HepG2 (cell line): Measurements from ENCODE around the gene KRTAP3-3. TPM values are rescaled to one million over a fixed set of nuclear protein-coding genes. Genes with fewer than 3 reads are reported as not detected.

Source experiments
- FOXK1 ChIP-seq: sonication (generic); formaldehyde crosslinking; IDR thresholded peaks from 2 replicates; pipeline ENCODE4 v1.4.0; 2020; ENCODE audit warnings: low read depth, missing genetic modification reagents, borderline replicate concordance
- JDP2 ChIP-seq: sonication (generic); formaldehyde crosslinking; IDR thresholded peaks from 2 replicates; pipeline ENCODE4 v1.8.1; 2022; ENCODE audit warnings: missing genetic modification reagents, borderline replicate concordance
- MTA1 ChIP-seq: sonication (generic); formaldehyde crosslinking; IDR thresholded peaks from 2 replicates; pipeline ENCODE4 v1.4.0; 2020; ENCODE audit warnings: missing genetic modification reagents, mild to moderate bottlenecking, borderline replicate concordance
- MTF2 ChIP-seq: sonication (generic); formaldehyde crosslinking; IDR thresholded peaks from 2 replicates; pipeline ENCODE4 v1.5.0; 2020; ENCODE audit warnings: missing genetic modification reagents, borderline replicate concordance
- MXD4 ChIP-seq: IDR thresholded peaks from 2 replicates; pipeline ENCODE4 v1.6.1; 2016; ENCODE audit warnings: mild to moderate bottlenecking, missing biosample characterization, missing genetic modification reagents
- NFE2L2 ChIP-seq: fragments of 150-350 bp; IDR thresholded peaks from 2 replicates; pipeline ENCODE4 v1.6.1; 2014; ENCODE audit warnings: low read length
- NR2F1 ChIP-seq, 2 experiments: fragments of 450-650 bp in 1 of 2; formaldehyde crosslinking in 1 of 2; IDR thresholded peaks; 2 replicates each; pipeline versions ENCODE4 v1.5.0 to v1.6.1; 2016 to 2020; ENCODE audit warnings: mild to moderate bottlenecking in 1 of 2, missing compliant biosample characterization in 1 of 2, missing genetic modification reagents in 1 of 2, moderate library complexity in 1 of 2
- PAWR ChIP-seq: sonication (generic); formaldehyde crosslinking; IDR thresholded peaks from 2 replicates; pipeline ENCODE4 v1.4.0; 2020; ENCODE audit warnings: missing genetic modification reagents, mild to moderate bottlenecking, borderline replicate concordance
- PAX8 ChIP-seq: sonication (generic); formaldehyde crosslinking; IDR thresholded peaks from 2 replicates; pipeline ENCODE4 v1.8.0; 2022; ENCODE audit warnings: mild to moderate bottlenecking, missing genetic modification reagents, borderline replicate concordance
- REL ChIP-seq: sonication (generic); formaldehyde crosslinking; conservative IDR thresholded peaks from 2 replicates; pipeline ENCODE4 v1.8.0; 2022; ENCODE audit warnings: mild to moderate bottlenecking, missing genetic modification reagents, moderate library complexity
- TBX2 ChIP-seq: sonication (generic); formaldehyde crosslinking; IDR thresholded peaks from 2 replicates; pipeline ENCODE4 v1.5.0; 2020; ENCODE audit warnings: missing genetic modification reagents, mild to moderate bottlenecking, borderline replicate concordance
- ZFP36 ChIP-seq: fragments of 150-350 bp; IDR thresholded peaks from 2 replicates; pipeline ENCODE4 v1.6.1; 2018; ENCODE audit warnings: borderline replicate concordance, low read length, low read depth; ENCODE audit not compliant: partially characterized antibody
- ZFP36L2 ChIP-seq: sonication (generic); formaldehyde crosslinking; IDR thresholded peaks from 2 replicates; pipeline ENCODE4 v1.4.0; 2020; ENCODE audit warnings: missing genetic modification reagents
- ZFP62 ChIP-seq: sonication (generic); formaldehyde crosslinking; IDR thresholded peaks from 2 replicates; pipeline ENCODE4 v1.4.0; 2020; ENCODE audit warnings: missing genetic modification reagents
- ZNF331 ChIP-seq: sonication (generic); formaldehyde crosslinking; IDR thresholded peaks from 2 replicates; pipeline ENCODE4 v1.4.0; 2020; ENCODE audit warnings: missing genetic modification reagents
- ZNF446 ChIP-seq: sonication (generic); formaldehyde crosslinking; IDR thresholded peaks from 2 replicates; pipeline ENCODE4 v1.5.0; 2020; ENCODE audit warnings: mild to moderate bottlenecking, missing genetic modification reagents
- ZNF616 ChIP-seq: sonication (generic); formaldehyde crosslinking; IDR thresholded peaks from 2 replicates; pipeline ENCODE4 v1.5.0; 2020; ENCODE audit warnings: low read depth, mild to moderate bottlenecking, missing genetic modification reagents
- ZNF670 ChIP-seq: sonication (generic); formaldehyde crosslinking; IDR thresholded peaks from 2 replicates; pipeline ENCODE4 v1.8.0; 2022; ENCODE audit warnings: mild to moderate bottlenecking, missing genetic modification reagents, borderline replicate concordance
- ZNF773 ChIP-seq: sonication (generic); formaldehyde crosslinking; IDR thresholded peaks from 2 replicates; pipeline ENCODE4 v1.4.0; 2020; ENCODE audit warnings: missing genetic modification reagents, borderline replicate concordance
- polyA plus RNA-seq, 8 experiments: library from polyadenylated mRNA; depleted of rRNA in 3 of 8; stranded (reverse) in 7 of 8; unstranded in 1 of 8; fragments of >200 nt; fragmentation: Illumina TruSeq in 4 of 8; extraction: Trizol in 4 of 8; gene quantifications; 2 replicates each; pipeline versions ENCODE4 v1.2.1 to v1.2.3, GENCODE V29; 2011 to 2016; ENCODE audit warnings: low read depth in 4 of 8, missing spikeins in 1 of 8, mixed read lengths in 1 of 8; ENCODE audit not compliant: insufficient read depth in 1 of 8
- total RNA-seq, 5 experiments: library from RNA; depleted of rRNA; stranded (reverse); fragments of >200 nt; fragmentation: Illumina TruSeq; extraction: Trizol; gene quantifications; 2 replicates each; pipeline ENCODE4 v1.2.3, GENCODE V29; 2016; ENCODE audit warnings: low read depth in 1 of 5
- TF ChIP-seq, protein P1 (sequence below): sonication (generic); formaldehyde crosslinking; IDR thresholded peaks from 2 replicates; pipeline ENCODE4 v1.4.0; 2020; ENCODE audit warnings: missing genetic modification reagents
- TF ChIP-seq, protein P2 (sequence below): sonication (generic); formaldehyde crosslinking; IDR thresholded peaks from 2 replicates; pipeline ENCODE4 v1.4.0; 2020; ENCODE audit warnings: missing genetic modification reagents
- TF ChIP-seq, protein P3 (sequence below): sonication (generic); formaldehyde crosslinking; IDR thresholded peaks from 2 replicates; pipeline ENCODE4 v1.5.0; 2020; ENCODE audit warnings: missing genetic modification reagents, mild to moderate bottlenecking, borderline replicate concordance
- TF ChIP-seq, protein P4 (sequence below): sonication (generic); formaldehyde crosslinking; IDR thresholded peaks from 2 replicates; pipeline ENCODE4 v1.4.0; 2020; ENCODE audit warnings: missing genetic modification reagents

The KRTAP3-3 gene
- total and polyA plus RNA-seq, 2 of the 13 experiments (the other 11 are each of a cell fraction or from before 2014, with no cell fraction given): not detected

DNA sequence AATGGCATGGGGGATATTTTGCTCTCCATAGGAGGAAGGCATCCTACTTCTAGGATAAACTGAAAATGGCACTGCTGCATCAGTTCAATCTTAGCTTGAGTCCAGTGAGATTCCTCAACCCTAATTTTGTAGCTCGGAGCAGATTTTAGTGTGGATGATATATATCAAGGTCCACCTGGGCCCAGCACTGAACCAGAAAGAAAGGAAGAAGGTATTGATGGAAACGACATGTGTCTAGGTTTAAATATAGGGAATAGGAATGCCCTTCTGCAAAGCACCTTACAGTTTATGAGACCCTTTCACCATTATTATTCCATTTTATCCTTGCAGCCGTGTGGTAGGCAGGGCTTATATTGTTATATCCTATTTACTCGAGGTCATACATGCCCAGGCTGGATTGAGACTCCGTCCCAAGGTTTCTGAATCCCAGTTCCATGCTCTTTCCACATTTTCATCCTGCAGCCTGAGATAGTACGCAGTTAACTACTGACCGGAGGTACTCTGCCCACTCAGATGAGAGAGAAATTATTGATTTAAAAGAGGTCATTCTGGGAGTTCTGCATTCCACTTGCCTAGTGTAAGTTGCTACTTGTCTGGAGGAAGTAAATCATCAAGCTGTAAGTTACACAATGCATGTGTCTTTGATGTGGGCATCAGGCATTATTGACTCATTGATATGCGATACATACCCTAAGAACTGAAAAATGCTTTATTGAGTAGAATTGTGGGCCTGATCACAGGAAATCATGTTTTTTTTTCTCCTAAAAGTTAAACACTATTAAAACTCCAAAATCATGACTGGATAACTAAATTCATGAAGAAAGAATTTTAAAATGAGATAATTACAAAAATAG lies 37.3 kb downstream of the KRTAP3-3 start (continued):
- TF ChIP-seq JDP2 (CRISPR knock-in tag) (peak; percentile 54; the same call in 1 of the 2 replicates), ZNF446 (CRISPR knock-in tag) (no peak), PAX8 (no peak; the same call in 1 of the 2 replicates), TBX2 (CRISPR knock-in tag) (peak; percentile 96), ZNF616 (no peak), MTA1 (CRISPR knock-in tag) (peak; percentile 45; the same call in 1 of the 2 replicates), ZNF773 (CRISPR knock-in tag) (no peak), NFE2L2 (no peak; the same call in 1 of the 2 replicates), REL (CRISPR knock-in tag) (no peak), ZFP36L2 (CRISPR knock-in tag) (no peak), ZNF670 (CRISPR knock-in tag) (peak; percentile 94), ZFP62 (CRISPR knock-in tag) (peak; percentile 74; the same call in 1 of the 2 replicates), ZFP36 (no peak), PAWR (CRISPR knock-in tag) (no peak), FOXK1 (CRISPR knock-in tag) (peak; percentile 98), NR2F1 (CRISPR knock-in tag; IDR thresholded peaks at IDR 0.05) (peak; percentile 76), MXD4 (CRISPR knock-in tag) (peak; percentile 71; the same call in 1 of the 2 replicates), ZNF331 (peak; percentile 98), MTF2 (CRISPR knock-in tag) (no peak)
- TF ChIP-seq, protein P1, sequence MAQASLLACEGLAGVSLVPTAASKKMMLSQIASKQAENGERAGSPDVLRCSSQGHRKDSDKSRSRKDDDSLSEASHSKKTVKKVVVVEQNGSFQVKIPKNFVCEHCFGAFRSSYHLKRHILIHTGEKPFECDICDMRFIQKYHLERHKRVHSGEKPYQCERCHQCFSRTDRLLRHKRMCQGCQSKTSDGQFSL: no peak
- TF ChIP-seq, protein P2, sequence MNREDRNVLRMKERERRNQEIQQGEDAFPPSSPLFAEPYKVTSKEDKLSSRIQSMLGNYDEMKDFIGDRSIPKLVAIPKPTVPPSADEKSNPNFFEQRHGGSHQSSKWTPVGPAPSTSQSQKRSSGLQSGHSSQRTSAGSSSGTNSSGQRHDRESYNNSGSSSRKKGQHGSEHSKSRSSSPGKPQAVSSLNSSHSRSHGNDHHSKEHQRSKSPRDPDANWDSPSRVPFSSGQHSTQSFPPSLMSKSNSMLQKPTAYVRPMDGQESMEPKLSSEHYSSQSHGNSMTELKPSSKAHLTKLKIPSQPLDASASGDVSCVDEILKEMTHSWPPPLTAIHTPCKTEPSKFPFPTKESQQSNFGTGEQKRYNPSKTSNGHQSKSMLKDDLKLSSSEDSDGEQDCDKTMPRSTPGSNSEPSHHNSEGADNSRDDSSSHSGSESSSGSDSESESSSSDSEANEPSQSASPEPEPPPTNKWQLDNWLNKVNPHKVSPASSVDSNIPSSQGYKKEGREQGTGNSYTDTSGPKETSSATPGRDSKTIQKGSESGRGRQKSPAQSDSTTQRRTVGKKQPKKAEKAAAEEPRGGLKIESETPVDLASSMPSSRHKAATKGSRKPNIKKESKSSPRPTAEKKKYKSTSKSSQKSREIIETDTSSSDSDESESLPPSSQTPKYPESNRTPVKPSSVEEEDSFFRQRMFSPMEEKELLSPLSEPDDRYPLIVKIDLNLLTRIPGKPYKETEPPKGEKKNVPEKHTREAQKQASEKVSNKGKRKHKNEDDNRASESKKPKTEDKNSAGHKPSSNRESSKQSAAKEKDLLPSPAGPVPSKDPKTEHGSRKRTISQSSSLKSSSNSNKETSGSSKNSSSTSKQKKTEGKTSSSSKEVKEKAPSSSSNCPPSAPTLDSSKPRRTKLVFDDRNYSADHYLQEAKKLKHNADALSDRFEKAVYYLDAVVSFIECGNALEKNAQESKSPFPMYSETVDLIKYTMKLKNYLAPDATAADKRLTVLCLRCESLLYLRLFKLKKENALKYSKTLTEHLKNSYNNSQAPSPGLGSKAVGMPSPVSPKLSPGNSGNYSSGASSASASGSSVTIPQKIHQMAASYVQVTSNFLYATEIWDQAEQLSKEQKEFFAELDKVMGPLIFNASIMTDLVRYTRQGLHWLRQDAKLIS (CRISPR knock-in tag): peak; percentile 90
- TF ChIP-seq, protein P3, sequence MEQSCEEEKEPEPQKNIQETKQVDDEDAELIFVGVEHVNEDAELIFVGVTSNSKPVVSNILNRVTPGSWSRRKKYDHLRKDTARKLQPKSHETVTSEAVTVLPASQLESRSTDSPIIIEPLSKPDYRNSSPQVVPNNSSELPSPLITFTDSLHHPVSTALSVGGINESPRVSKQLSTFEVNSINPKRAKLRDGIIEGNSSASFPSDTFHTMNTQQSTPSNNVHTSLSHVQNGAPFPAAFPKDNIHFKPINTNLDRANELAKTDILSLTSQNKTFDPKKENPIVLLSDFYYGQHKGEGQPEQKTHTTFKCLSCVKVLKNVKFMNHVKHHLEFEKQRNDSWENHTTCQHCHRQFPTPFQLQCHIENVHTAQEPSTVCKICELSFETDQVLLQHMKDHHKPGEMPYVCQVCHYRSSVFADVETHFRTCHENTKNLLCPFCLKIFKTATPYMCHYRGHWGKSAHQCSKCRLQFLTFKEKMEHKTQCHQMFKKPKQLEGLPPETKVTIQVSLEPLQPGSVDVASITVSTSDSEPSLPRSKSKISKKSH (CRISPR knock-in tag): no peak
- TF ChIP-seq, protein P4, sequence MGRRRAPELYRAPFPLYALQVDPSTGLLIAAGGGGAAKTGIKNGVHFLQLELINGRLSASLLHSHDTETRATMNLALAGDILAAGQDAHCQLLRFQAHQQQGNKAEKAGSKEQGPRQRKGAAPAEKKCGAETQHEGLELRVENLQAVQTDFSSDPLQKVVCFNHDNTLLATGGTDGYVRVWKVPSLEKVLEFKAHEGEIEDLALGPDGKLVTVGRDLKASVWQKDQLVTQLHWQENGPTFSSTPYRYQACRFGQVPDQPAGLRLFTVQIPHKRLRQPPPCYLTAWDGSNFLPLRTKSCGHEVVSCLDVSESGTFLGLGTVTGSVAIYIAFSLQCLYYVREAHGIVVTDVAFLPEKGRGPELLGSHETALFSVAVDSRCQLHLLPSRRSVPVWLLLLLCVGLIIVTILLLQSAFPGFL (CRISPR knock-in tag): no peak
